HG03280 (cell line): ENCODE results near the gene DPP10.

Experiments used
- ATAC-seq: cut with Tn5 transposase; IDR thresholded peaks from one replicate; pipeline ENCODE4 v1.9.1; 2021; ENCODE audit warnings: mild to moderate bottlenecking, moderate library complexity; ENCODE audit not compliant: unreplicated experiment

The DPP10 gene

GRCh38 chr2:115634578-115634977 lies 1192.1 kb downstream of the DPP10 start:
- no peak for ATAC-seq

- no peak for ATAC-seq
Observed at GRCh38 chr2:115635430-115635829, 1193.0 kb downstream of the DPP10 start.

GRCh38 chr2:115649731-115650130 lies 1207.3 kb downstream of the DPP10 start:
- no peak for ATAC-seq

GRCh38 chr2:115650827-115651226 lies 1208.4 kb downstream of the DPP10 start:
- no peak for ATAC-seq

GRCh38 chr2:115652652-115653051 lies 1210.2 kb downstream of the DPP10 start:
- ATAC-seq = no peak

GRCh38 chr2:115654362-115654761 lies 1211.9 kb downstream of the DPP10 start:
- ATAC-seq = no peak

DNA sequence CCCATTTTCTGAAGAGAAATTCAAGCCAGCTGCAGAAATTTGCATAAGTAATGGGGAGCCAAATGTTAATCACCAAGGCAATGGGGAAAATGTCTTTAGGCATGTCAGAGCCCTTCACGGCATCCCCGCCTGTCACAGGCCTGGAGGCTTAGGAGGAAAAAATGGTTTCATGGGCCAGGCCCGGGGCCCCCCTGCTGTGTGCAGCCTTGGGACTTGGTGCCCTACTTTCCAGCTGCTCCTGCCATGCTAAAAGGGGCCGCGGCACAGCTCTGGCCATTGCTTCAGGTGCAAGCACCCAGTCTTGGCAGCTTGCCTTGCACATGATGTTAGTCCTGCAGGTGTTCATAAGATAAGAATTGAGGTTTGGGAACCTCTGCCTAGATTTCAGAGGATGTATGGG lies 1235.7 kb downstream of the DPP10 start:
- no peak for ATAC-seq

DNA sequence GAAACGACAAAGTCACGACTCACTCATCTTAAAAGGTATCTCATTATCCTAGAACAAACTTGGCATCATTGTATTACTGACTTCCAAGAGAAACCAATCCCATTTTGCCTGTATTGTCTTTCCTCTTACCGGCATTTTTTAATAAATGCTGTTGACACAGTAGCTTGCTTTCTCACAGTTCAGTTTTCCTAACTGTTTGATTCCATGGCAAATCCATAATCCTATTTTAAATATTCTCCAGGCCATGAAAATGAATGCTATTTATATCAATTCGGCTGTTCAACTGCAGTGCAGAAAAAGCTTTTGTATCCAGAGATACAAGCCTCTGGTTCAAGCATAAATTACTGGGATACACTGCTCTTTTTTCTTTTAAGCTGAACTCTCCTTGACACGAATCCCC lies 1241.9 kb downstream of the DPP10 start:
- no peak for ATAC-seq

GRCh38 chr2:115691409-115691808 lies 1249.0 kb downstream of the DPP10 start:
- no peak for ATAC-seq

DNA sequence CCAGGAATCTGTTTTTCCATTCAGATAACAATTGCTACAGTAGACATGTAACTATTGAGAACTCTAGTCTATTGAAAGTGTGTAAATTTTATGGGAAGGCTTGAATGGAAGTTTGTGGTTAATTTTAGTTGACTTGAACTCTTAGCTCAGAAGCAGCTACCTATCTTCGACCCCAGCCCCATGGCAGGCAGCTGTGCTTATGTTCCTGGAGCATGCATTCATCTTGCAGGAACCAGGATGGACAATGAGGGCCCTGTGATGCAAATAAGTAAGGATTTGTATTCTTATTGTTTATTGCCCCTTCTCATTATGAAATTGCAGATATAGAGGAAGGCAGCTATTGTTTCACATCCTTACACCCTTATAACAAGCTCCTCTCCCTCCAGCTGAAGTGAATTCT lies 1252.2 kb downstream of the DPP10 start:
- ATAC-seq = no peak

- ATAC-seq = no peak
Observed at GRCh38 chr2:115733190-115733775, 1290.8 kb downstream of the DPP10 start.

DNA sequence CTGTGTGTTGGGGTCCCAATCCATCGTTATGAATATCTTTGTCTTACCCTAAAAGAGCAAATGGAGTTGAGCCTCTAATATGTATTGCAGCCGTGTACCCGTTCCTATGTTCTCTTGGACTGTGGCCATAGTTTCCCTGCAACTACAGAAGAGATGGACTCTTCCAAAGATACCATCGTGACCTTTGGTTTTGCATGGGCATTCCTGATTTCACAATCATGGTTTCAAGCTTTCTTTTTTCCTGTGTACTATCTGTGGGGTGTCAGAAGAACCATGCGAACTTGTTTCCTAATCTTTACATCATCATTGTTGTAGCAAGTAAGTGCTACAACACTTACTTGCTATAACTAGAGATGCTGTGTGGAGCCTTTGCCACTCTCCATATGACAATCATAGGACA lies 1295.7 kb downstream of the DPP10 start:
- no peak for ATAC-seq

- ATAC-seq = no peak
Observed at GRCh38 chr2:115739574-115739973, 1297.1 kb downstream of the DPP10 start.

DNA sequence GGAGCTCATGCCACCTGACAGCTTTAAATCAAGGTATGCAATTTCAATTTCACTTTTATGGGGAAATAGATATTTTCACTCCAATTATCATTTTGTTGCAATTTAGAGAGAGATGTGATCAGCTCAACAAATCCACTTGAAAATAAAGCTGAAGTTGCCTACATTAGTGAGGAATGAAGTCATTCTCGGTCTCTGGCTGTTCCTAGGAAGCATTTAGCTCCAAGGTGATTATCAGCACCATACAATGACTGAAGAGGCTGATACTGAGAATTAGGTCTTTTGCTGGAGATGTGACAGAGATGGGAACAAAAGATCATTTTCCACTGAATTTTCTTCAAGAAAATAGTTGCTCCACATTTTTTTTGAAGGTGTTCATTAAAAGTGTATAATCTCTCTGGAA lies 1303.7 kb downstream of the DPP10 start:
- no peak for ATAC-seq

- ATAC-seq = no peak
Observed at GRCh38 chr2:115757286-115757685, 1314.8 kb downstream of the DPP10 start.

GRCh38 chr2:115763601-115764000 lies 1321.2 kb downstream of the DPP10 start:
- ATAC-seq = no peak

DNA sequence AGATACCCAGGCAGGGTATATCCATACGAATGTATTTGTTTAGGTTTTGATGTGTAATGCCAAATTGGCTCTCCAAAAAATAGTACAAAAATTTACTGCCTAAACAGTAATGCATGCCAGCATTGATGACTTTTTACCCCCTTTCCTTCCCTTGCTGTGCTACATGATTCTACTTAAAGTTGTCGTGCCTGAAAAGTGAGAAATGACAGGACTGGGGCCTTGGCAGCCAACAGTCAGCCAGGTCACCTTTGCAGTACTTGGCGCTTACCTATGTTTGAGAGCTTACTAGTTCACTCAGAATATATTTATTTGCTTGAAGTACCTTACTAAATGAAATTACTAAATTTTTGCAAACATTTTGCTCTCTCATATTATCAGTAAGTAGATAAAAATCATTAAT lies 1329.1 kb downstream of the DPP10 start:
- ATAC-seq = no peak

DNA sequence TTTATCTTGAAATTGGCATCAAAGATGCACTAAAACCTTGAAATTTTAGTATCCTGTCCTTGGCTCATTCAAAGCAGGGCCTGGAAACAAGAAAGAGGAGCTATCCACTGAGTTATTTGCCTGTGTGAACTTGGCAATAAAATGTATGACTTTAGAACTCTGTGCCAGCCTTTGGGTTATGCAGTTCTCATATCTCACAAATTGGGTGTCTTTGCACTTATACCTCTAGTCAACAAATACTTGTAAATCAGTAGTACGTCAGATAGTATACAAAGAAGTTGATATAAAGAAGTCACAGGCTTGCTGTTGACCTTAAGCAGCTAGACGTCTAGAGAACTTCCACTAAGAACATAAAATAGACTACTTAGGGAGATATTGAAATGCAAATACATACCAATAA lies 1331.9 kb downstream of the DPP10 start:
- ATAC-seq = no peak

GRCh38 chr2:115779085-115779632 lies 1336.7 kb downstream of the DPP10 start:
- no peak for ATAC-seq

DNA sequence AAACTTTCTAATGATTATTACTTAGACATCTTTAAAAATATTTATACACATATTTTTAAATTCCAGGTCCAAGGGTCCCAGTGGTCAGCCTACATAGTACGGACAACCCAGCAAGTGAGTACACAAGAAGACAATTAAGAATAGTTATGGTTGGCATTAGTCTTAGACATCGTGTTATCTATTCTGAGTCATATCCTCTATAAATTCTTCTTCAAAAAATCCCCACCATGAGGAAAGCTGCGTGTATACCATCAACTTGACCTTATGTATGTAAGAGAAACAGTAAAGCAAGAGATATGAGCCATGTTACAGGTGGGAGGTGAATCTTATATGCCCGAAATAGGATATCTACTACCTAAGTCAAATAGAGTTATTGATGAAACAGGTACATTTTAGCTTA lies 1339.8 kb downstream of the DPP10 start:
- ATAC-seq = no peak

- ATAC-seq = no peak
Observed at GRCh38 chr2:115796078-115796477, 1353.6 kb downstream of the DPP10 start.

DNA sequence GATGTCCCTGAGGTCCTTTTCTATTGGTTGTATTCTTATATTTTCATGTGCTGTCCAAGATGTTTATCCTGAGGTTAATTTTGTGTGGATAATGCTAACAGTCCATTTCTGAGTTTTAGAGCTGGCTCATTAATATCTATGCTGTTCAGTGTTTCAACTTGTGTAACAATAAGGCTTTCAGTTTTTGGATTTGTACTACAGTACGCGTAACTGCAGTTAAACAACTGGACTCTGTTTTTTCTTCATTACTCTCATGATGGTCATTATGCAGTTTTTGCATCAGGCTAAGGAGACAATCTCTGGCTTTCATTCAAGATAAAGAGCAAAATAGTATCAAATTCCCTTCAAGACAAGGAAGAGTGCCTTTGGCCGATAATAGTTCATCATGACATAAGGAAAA lies 1364.8 kb downstream of the DPP10 start:
- ATAC-seq = no peak

- ATAC-seq = no peak
Observed at GRCh38 chr2:115825912-115826311, 1383.5 kb downstream of the DPP10 start.
